Activated CD4-positive, CD25-positive, alpha-beta regulatory T cell treated with anti-CD3 and anti-CD28 coated beads, Interleukin-2, amount 50 U/mL, for 72 hours (primary cell): ENCODE measurements around the gene KCNQ1.

ENCODE experiments used
- DNase-seq: peaks from one replicate; pipeline ENCODE4 v3.0.0; 2021

KCNQ1 gene

GRCh38 chr11:2858995-2859698 lies 414.3 kb downstream of the KCNQ1 start:
- DNase-seq, result no peak

- no peak for DNase-seq
Observed at GRCh38 chr11:2859699-2860037, 414.9 kb downstream of the KCNQ1 start.

- DNase-seq, result peak; percentile 43
Observed at GRCh38 chr11:2860636-2861035, 415.8 kb downstream of the KCNQ1 start.

GRCh38 chr11:2862395-2863275 lies 417.8 kb downstream of the KCNQ1 start:
- no peak for DNase-seq

- DNase-seq, result no peak
Observed at GRCh38 chr11:2863276-2863618, 418.4 kb downstream of the KCNQ1 start.

- no peak for DNase-seq
Observed at GRCh38 chr11:2864901-2865300, 420.1 kb downstream of the KCNQ1 start.

GRCh38 chr11:2865922-2866577 lies 421.2 kb downstream of the KCNQ1 start:
- DNase-seq, result no peak

- DNase-seq, result no peak
Observed at GRCh38 chr11:2867142-2867541, 422.3 kb downstream of the KCNQ1 start.

- DNase-seq, result no peak
Observed at GRCh38 chr11:2867722-2868505, 423.1 kb downstream of the KCNQ1 start.

- no peak for DNase-seq
Observed at GRCh38 chr11:2868506-2869133, 423.8 kb downstream of the KCNQ1 start.

- no peak for DNase-seq
Observed at GRCh38 chr11:2869134-2869526, 424.3 kb downstream of the KCNQ1 start.

- no peak for DNase-seq
Observed at GRCh38 chr11:2869561-2870427, 425.0 kb downstream of the KCNQ1 start.

- no peak for DNase-seq
Observed at GRCh38 chr11:2870460-2870859, 425.7 kb downstream of the KCNQ1 start.

- DNase-seq, result no peak
Observed at GRCh38 chr11:2870969-2871680, 426.3 kb downstream of the KCNQ1 start.

- DNase-seq, result no peak
Observed at GRCh38 chr11:2874963-2875362, 430.2 kb downstream of the KCNQ1 start.

- DNase-seq, result no peak
Observed at GRCh38 chr11:2877474-2877873, 432.7 kb downstream of the KCNQ1 start.

- no peak for DNase-seq
Observed at GRCh38 chr11:2878782-2879181, 434.0 kb downstream of the KCNQ1 start.

- DNase-seq, result no peak
Observed at GRCh38 chr11:2880646-2881045, 435.8 kb downstream of the KCNQ1 start.

GRCh38 chr11:2881076-2881980 lies 436.5 kb downstream of the KCNQ1 start:
- DNase-seq, result no peak

GRCh38 chr11:2881981-2882375 lies 437.2 kb downstream of the KCNQ1 start:
- no peak for DNase-seq
